ENCODE measurements around the gene TMEM220.

The TMEM220 gene

DNA sequence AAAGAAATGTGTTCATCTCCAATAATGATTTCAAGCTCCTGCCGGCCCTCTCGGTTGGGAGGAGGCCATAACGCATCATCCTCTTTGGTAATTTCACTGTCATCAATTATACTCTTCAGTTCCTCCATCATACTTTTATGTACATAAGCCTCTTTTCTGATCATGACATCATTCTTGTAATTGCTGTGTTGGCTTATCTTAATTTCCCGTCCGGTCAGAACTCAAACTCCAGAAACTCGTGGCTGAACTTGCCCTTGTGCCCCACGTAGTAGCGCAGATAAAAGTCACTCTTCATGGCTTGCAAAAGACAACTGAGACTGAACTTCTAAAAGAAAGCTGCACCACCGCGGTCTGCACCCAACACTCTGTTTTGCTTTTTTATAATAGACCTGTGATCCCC lies 13.6 kb downstream of the TMEM220 start:
- TF ChIP-seq, protein P1, sequence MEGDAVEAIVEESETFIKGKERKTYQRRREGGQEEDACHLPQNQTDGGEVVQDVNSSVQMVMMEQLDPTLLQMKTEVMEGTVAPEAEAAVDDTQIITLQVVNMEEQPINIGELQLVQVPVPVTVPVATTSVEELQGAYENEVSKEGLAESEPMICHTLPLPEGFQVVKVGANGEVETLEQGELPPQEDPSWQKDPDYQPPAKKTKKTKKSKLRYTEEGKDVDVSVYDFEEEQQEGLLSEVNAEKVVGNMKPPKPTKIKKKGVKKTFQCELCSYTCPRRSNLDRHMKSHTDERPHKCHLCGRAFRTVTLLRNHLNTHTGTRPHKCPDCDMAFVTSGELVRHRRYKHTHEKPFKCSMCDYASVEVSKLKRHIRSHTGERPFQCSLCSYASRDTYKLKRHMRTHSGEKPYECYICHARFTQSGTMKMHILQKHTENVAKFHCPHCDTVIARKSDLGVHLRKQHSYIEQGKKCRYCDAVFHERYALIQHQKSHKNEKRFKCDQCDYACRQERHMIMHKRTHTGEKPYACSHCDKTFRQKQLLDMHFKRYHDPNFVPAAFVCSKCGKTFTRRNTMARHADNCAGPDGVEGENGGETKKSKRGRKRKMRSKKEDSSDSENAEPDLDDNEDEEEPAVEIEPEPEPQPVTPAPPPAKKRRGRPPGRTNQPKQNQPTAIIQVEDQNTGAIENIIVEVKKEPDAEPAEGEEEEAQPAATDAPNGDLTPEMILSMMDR (IDR thresholded peaks at IDR 0.05; ENCODE audit: low read depth, low read length), result no peak
- TF ChIP-seq EZH2phosphoT487 (IDR thresholded peaks at IDR 0.05; ENCODE audit: low read depth), result no peak
- no peaks in the 10 kb centered on the region for H3K9me3 ChIP-seq (ENCODE audit: insufficient read depth, low read length)
- no peaks in the 10 kb centered on the region for H3K79me2 ChIP-seq (ENCODE audit: low read length)
- no peak overlapping the region for H2AFZ ChIP-seq (ENCODE audit: low read depth, low read length)
- no peaks in the 10 kb centered on the region for H4K20me1 ChIP-seq (ENCODE audit: insufficient read depth, low read length)
- H3K27me3 ChIP-seq (ENCODE audit: low read depth, low read length), result no peaks in the 10 kb centered on the region
- H3K36me3 ChIP-seq (replicated peaks; ENCODE audit: low read depth, low read length), result peaks cover 8% of the 10 kb centered on the region
- no peak overlapping the region for H3K9ac ChIP-seq (ENCODE audit: low read length)
- H3K4me3 ChIP-seq (ENCODE audit: low read length), result no peak overlapping the region
- H3K4me2 ChIP-seq (ENCODE audit: low read length), result no peak overlapping the region
- H3K4me1 ChIP-seq (ENCODE audit: low read length), result no peaks in the 10 kb centered on the region
- H3K27ac ChIP-seq (ENCODE audit: low read length), result no peak overlapping the region

DNA sequence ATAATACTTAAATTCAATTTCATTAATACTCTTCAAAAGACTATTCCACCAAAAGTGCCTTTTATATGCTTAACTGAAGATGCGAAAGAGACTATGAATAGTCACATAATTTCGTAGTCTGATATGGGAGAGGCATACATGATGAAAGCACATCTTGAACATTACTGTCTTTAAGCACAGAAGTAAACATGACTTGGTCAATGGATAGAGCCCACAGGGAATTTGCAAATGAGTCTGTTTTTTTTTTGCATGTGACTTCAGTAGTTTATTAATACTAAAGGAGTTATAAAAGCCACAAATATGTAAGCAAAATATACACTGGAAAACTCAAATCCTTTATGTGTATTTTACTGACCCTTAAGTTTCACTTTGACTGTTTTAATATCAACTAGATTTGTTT lies 16.5 kb downstream of the TMEM220 start:
- H3K4me2 ChIP-seq (ENCODE audit: low read length), result no peak overlapping the region
- H3K27me3 ChIP-seq (ENCODE audit: low read depth, low read length), result no peaks in the 10 kb centered on the region
- H2AFZ ChIP-seq (ENCODE audit: low read depth, low read length), result no peak overlapping the region
- TF ChIP-seq, protein P1 (IDR thresholded peaks at IDR 0.05; ENCODE audit: low read depth, low read length), result no peak
- TF ChIP-seq EZH2phosphoT487 (IDR thresholded peaks at IDR 0.05; ENCODE audit: low read depth), result no peak
- H3K9ac ChIP-seq (ENCODE audit: low read length), result no peak overlapping the region
- no peak overlapping the region for H3K4me3 ChIP-seq (ENCODE audit: low read length)
- H3K27ac ChIP-seq (ENCODE audit: low read length), result no peak overlapping the region
- no peaks in the 10 kb centered on the region for H3K79me2 ChIP-seq (ENCODE audit: low read length)
- H3K36me3 ChIP-seq (replicated peaks; ENCODE audit: low read depth, low read length), result peaks cover 9% of the 10 kb centered on the region
- H3K4me1 ChIP-seq (ENCODE audit: low read length), result no peaks in the 10 kb centered on the region
- H3K9me3 ChIP-seq (ENCODE audit: insufficient read depth, low read length), result no peaks in the 10 kb centered on the region
- H4K20me1 ChIP-seq (ENCODE audit: insufficient read depth, low read length), result no peaks in the 10 kb centered on the region

DNA sequence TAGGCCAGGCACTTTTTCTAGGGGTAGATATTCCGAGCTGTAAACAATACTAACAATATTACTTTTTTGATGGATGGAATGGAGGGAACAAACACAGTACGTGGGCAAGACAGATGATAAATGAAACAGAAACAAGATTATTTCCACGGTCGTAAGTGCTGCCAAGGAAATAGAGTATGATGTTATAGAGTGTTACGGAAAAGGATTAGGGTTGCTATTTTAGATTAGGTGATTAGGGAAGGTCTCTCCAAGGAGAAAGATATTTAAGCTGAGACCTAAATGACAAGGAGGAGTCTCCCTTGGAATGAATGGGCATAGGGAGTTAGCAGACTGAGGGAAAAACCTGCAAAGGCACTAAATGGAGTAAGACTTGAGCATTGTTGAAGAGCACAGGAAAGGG lies 24.1 kb downstream of the TMEM220 start:
- Histone ChIP-seq H3K36me3 (replicated peaks; ENCODE audit: low read depth, low read length) (peaks cover 6% of the 10 kb centered on the region), H3K9me3 (ENCODE audit: insufficient read depth, low read length) (no peaks in the 10 kb centered on the region), H4K20me1 (ENCODE audit: insufficient read depth, low read length) (no peaks in the 10 kb centered on the region), H3K27me3 (ENCODE audit: low read depth, low read length) (no peaks in the 10 kb centered on the region), H2AFZ (ENCODE audit: low read depth, low read length) (no peak overlapping the region), H3K9ac (ENCODE audit: low read length) (no peak overlapping the region), H3K27ac (ENCODE audit: low read length) (no peak overlapping the region), H3K4me2 (ENCODE audit: low read length) (no peak overlapping the region), H3K4me3 (ENCODE audit: low read length) (no peak overlapping the region), H3K79me2 (ENCODE audit: low read length) (no peaks in the 10 kb centered on the region), H3K4me1 (ENCODE audit: low read length) (peaks cover 4% of the 10 kb centered on the region; the same call in 1 of the 2 replicates)
- no peak for TF ChIP-seq EZH2phosphoT487 (IDR thresholded peaks at IDR 0.05; ENCODE audit: low read depth)
- TF ChIP-seq, protein P1 (IDR thresholded peaks at IDR 0.05; ENCODE audit: low read depth, low read length), result no peak

DNA sequence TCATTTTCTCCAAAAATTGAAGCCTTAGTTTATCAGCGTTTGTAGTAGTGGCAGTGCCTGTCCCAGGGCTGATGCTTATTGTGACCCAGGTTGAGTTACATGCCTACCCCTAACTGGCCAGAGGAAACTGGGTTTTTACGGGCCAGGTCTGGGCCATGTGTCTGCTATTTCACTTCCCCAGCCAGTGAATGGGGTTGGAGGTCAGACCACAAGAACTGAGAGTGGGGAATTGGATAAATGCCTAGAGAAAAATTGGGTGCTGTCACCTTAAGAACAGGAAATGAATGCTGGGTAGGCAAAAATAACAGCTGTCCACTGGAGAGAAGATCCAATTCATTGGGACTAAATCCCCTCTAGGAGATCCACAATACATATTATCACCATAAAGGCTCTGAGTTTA lies 27.2 kb downstream of the TMEM220 start:
- Histone ChIP-seq H3K36me3 (replicated peaks; ENCODE audit: low read depth, low read length) (peaks cover 6% of the 10 kb centered on the region), H3K27ac (ENCODE audit: low read length) (no peak overlapping the region), H3K4me3 (ENCODE audit: low read length) (no peak overlapping the region), H4K20me1 (ENCODE audit: insufficient read depth, low read length) (no peaks in the 10 kb centered on the region), H3K9me3 (ENCODE audit: insufficient read depth, low read length) (no peaks in the 10 kb centered on the region), H3K4me1 (ENCODE audit: low read length) (peaks cover 8% of the 10 kb centered on the region; the same call in 1 of the 2 replicates), H3K9ac (ENCODE audit: low read length) (no peak overlapping the region), H3K4me2 (ENCODE audit: low read length) (no peak overlapping the region), H3K27me3 (ENCODE audit: low read depth, low read length) (no peaks in the 10 kb centered on the region), H2AFZ (ENCODE audit: low read depth, low read length) (no peak overlapping the region), H3K79me2 (ENCODE audit: low read length) (peaks cover 9% of the 10 kb centered on the region)
- TF ChIP-seq, protein P1 (IDR thresholded peaks at IDR 0.05; ENCODE audit: low read depth, low read length), result no peak
- no peak for TF ChIP-seq EZH2phosphoT487 (IDR thresholded peaks at IDR 0.05; ENCODE audit: low read depth)
